Measurements from ENCODE around the gene CD3E. TPM values are rescaled to one million over a fixed set of nuclear protein-coding genes. Genes with fewer than 3 reads are reported as not detected.

CD3E gene
- 0.50 TPM for polyA plus RNA-seq (ENCODE audit: insufficient read length)

GRCh38 chr11:118304568-118305248, at the start of gene CD3E:
Gene CD3E (plus strand): TSS chr11:118304730. CDS start chr11:118304953, 223 bp downstream.
- no peak for DNase-seq

DNA sequence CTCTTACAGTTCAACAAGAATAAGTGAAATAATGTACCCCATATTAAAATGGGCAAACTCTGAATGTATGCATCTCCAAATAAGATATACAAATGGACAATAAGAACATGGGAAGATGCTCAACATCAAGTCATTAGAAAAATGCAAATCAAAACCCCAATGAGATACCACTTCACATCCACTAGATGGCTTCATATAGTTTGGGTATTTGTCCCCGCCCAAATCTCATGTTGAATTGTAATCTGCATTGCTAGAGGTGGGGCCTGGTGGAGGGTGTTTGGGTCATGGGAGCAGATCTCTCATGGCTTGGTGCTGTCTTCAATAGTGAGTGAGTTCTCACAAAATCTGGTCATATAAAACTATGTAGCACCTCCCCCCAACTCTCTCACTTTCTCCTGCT, 46.1 kb upstream of the CD3E start:
- no peak for DNase-seq

- no peak for DNase-seq
These were observed 45.4 kb upstream of the CD3E start for GRCh38 chr11:118259138-118259537.

- no peak for DNase-seq
These were observed 44.2 kb upstream of the CD3E start for GRCh38 chr11:118260353-118260752.

GRCh38 chr11:118263112-118263511, 41.4 kb upstream of the CD3E start:
- DNase-seq, result no peak

- DNase-seq, result no peak
These were observed 40.6 kb upstream of the CD3E start, which contains the start of gene MPZL2 for GRCh38 chr11:118263695-118264568. Gene MPZL2 (minus strand): TSS chr11:118264297. CDS start chr11:118264153, 144 bp downstream.

DNA sequence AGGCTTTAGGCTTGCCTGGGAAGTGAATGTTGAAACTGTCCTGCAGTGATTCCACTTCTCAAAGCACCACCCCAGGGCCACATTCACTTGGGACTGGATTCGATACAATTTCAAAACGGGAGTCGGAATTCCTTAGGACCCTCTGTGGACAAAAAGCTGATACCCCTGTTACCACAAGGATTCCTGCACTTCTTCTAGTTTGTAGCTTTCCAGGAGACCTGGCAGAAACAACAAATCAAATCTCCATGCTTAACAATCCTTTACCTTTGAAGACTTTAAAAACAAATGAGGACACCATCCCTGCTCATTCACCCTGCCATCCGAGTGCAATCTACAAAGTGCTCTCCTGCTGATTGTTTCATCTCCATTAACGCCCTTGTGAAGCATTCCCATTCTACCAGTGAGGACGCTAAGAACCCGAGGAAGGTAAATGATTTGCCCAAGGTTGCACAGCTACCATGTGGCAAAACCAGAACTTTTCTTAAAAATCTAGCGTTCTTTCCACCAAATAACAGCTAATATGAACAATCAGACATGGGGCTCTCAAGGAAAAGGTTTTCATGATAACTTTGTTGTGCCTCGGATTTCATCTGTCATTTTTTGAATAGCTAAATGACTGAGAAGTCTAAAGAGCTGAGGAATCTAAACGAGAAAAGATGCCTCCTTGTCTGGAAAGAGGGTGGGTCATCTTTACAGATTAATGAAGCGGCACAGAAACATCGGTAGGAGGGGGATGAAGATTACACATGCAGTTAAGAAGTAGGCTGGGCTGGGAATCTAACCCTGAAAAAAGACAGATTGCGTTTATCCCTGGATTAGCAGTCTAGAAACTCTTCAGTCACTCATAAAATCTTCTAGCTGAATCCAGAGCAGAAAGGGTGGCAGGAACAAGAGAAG, 39.7 kb upstream of the CD3E start:
- no peak for DNase-seq

DNA sequence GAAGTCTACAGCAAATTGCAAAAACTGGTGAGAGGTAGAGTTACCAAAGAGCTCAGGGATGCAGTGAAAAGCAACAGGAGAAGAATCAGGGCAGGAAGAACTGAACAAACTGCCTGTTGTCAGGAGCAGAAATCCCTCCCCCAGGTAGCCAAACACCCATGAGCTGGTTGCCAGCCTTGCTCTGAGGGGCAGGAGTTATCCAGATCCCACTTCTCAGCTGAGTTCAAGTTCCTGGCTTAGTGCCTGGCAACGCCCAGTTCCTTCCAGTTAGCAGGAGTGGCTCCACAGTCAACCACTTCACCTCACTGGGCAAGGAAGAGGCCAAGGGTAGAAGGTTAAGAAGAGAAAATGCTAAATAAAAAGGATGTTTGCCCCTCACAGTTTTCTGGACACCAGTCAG, 38.6 kb upstream of the CD3E start:
- DNase-seq, result no peak

GRCh38 chr11:118267486-118267885, 37.0 kb upstream of the CD3E start:
- DNase-seq, result no peak

DNA sequence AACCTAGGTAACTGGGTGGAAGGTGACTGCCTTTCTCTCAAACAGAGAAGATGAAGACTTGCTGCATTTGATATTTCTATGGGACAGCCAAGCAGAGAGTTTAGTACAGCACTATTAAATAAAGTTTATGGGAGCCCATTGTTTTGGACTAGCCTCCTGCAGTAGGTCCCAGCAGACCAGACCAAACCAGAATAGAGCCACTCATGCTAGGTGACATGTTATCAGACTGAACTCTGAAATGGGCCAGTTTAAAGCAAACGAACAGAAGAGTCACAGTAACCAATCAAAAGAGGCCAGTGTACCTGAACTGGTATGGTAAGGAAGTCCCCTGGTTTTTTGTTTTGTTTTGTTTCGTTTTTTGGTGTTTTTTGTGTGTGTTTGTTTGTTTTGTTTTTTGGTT, 32.5 kb upstream of the CD3E start:
- DNase-seq, result no peak

DNA sequence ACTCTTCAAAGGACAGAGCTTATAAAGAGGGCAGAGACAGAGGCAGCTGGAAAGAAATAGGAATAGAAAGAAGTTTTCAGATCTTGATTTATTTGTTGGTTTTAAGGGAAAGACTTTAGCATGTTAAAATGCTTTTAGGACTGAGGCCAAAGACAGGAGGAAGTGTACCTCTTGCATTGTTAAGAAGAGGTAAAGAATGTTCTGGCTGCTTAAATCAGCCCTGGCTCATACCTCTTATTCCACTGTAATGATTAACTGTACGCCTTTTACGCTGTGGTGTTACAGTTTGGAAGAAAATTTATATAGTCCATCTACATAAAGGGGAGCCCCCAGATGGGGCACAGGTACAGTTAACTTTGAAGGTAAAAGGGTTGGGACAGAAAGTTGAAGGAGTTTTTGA, 30.3 kb upstream of the CD3E start:
- no peak for DNase-seq

DNA sequence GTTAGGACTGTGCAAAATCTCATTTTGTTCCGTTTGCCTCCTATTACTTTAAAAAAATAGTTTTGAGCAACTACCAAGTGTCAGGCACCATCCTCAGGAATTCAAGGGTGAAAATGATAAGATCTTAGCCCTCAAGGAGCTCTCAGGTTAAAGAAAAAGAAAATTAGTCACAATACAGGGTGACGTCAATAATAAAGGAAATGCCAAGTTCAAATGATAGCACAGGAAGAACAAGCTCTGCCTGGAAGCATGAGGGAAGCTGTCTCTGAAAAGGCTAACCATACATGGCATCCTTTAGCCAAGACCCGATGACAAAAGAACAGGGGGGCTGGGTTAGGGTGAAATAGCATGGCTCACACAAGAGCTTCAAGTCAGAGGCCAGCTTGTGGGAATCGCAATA, 29.4 kb upstream of the CD3E start:
- no peak for DNase-seq

DNA sequence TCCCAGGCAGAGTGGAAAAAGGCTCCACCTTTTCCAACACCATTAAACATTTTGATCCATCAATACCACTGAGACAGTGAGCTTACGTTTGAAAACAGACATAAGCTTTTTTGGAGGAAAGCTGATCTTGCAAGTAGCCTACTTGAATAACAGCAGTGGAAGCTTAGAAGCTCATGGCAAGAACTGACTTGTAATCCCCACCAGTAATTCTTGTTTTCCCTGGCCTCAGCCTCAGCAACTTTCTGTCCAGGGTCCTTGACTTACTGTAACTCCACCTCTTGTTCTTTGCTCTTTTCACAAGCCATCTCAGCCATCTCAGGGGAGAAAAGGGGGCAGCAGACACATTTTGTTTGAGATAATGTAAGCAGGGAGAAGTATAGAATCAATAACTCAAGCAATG, 28.1 kb upstream of the CD3E start:
- no peak for DNase-seq

DNA sequence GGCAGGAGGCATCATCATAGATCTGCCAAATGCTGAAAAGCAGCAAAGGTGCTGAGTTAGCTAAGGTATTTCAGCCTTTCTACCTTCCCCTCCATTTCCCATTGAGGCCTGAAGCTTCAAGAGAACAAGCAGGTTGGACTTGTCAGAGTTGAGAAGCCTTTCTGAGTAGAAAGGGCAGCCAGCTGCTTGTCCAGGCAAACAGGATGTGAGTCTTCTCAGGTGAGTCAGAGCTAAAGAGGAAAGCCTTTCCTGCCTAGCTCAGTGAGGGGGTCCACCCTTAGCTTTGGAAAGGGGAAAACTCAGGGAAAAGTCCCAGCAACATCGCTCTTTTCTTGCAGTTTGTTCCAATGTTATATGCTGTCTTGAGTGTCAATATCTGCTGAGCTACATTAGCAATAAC, 27.2 kb upstream of the CD3E start:
- no peak for DNase-seq

- no peak for DNase-seq
These were observed 23.2 kb upstream of the CD3E start for GRCh38 chr11:118281284-118281683.

GRCh38 chr11:118282606-118283005, 21.9 kb upstream of the CD3E start:
- no peak for DNase-seq

GRCh38 chr11:118283037-118283636, 21.4 kb upstream of the CD3E start:
- no peak for DNase-seq

DNA sequence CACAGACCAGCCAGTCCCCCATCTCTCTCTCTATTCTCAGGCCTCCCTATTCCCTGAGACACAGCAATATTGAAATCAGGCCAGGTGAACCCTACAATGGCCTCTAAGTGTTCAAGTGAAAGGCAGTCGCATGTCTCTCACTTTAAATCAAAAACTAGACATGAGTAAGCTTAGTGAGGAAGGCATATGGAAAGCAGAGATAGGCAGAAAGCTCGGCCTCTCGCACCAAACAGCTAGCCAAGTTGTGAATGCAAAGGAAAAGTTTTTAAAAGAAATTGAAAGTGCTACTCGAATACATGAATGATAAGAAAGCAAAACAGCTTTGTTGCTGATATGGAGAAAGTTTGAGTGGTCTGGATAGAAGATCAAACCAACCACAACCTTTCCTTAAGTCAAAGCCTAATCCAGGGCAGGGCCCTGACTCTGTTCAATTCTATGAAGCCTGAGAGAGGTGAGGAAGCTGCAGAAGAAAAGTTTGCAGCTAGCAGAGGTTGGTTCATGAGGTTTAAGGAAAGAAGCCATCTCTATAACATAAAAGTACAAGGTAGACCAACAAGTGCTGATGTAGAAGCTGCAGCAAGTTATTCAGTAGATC, 20.7 kb upstream of the CD3E start:
- no peak for DNase-seq

DNA sequence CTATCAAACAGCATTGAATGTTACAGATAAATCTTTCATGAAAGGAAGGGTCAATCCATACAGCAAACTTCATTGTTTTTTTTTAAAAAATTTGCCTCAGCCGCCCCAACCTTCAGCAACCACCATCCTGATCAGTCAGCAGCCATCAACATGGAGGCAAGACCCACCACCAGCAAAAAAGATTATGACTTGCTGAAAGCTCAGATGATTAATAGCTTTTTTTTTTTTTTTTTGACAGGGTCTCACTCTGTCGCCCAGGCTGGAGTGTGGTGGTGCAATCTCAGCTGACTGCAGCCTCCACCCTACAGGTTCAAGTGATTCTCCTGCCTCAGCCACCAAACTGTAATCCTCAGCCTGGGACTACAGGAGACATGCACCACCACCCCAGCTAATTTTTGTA, 18.0 kb upstream of the CD3E start:
- no peak for DNase-seq

DNA sequence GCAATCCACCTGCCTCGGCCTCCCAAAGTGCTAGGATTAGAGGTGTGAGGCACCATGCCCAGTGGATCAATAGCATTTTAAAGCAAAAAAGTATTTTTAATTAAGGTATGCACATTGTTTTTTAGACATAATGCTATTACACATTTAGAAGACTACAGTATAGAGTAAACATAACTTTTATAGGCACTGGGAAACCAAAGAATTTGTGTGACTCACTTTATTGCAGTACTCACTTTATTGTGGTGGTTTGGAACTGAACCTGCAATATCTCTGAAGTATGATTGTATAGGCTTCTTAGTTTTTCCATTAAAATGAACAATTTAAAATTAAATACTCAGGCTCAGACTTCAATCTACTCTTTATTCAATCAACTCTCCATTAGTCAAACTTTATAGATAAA, 17.5 kb upstream of the CD3E start:
- DNase-seq, result no peak

GRCh38 chr11:118289401-118289800, 15.1 kb upstream of the CD3E start:
- DNase-seq, result no peak

- no peak for DNase-seq
These were observed 13.6 kb upstream of the CD3E start for GRCh38 chr11:118290923-118291322.

Data from hindlimb muscle (tissue), 1 donor.